Parathyroid adenoma (tissue), 2 donors: Measurements from ENCODE around the gene C2CD2.

Experiments used
- H2AFZ ChIP-seq: fragments of 300-600 bp; sonication (generic); one replicate; pipeline ENCODE4 v1.7.0; 2017; ENCODE audit warnings: antibody characterized with exemption, mild to moderate bottlenecking
- H3K27ac ChIP-seq: fragments of 300-600 bp; sonication (generic); one replicate; pipeline ENCODE4 v1.7.0; 2017
- H3K27me3 ChIP-seq: fragments of 300-600 bp; sonication (generic); one replicate; pipeline ENCODE4 v1.7.0; 2017; ENCODE audit warnings: low read length; ENCODE audit not compliant: control insufficient read depth, insufficient read depth
- H3K36me3 ChIP-seq: fragments of 300-600 bp; sonication (generic); one replicate; pipeline ENCODE4 v1.7.0; 2017; ENCODE audit warnings: low read length; ENCODE audit not compliant: control insufficient read depth, insufficient read depth
- H3K4me1 ChIP-seq: fragments of 300-600 bp; sonication (generic); one replicate; pipeline ENCODE4 v1.7.0; 2017; ENCODE audit warnings: control low read depth
- H3K4me2 ChIP-seq: fragments of 300-600 bp; sonication (generic); one replicate; pipeline ENCODE4 v1.7.0; 2017; ENCODE audit warnings: low read length
- H3K4me3 ChIP-seq: fragments of 300-600 bp; sonication (generic); one replicate; pipeline ENCODE4 v1.7.0; 2017; ENCODE audit warnings: low read depth, low read length
- H3K79me2 ChIP-seq: fragments of 300-600 bp; sonication (generic); one replicate; pipeline ENCODE4 v1.7.0; 2017; ENCODE audit warnings: control low read depth
- H3K9ac ChIP-seq: fragments of 300-600 bp; sonication (generic); one replicate; pipeline ENCODE4 v1.7.0; 2017; ENCODE audit warnings: mild to moderate bottlenecking
- H3K9me3 ChIP-seq: fragments of 300-600 bp; sonication (generic); one replicate; pipeline ENCODE4 v1.7.0; 2017; ENCODE audit warnings: low read length; ENCODE audit not compliant: control insufficient read depth
- TF ChIP-seq, protein P1 (sequence below): fragments of 300-600 bp; sonication (generic); IDR thresholded peaks from one replicate; pipeline ENCODE4 v1.7.0; 2017; ENCODE audit warnings: antibody characterized with exemption, mild to moderate bottlenecking
- donor health status: primary hyperparathyroidism.

The C2CD2 gene

DNA sequence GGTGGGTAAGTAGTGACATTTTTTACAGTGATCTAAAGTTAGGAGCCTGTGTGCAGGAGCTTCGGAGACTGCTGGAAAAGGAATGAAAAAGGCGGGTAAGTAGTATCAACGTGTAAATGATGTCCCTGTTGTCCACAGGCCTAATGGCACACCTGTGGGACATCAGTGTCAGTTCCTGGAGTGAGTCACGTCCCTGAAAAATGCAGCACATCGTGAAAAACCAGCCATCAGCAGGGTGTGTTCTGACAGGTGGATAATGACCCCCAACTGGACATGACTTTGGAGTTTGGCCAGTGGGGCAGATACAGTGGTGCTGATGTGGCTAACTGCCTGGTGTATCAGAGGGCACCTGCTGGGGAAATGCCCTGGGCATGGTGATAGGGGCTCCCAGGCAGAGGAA lies 62.7 kb downstream of the C2CD2 start:
- no peak overlapping the region for H3K4me3 ChIP-seq
- peaks cover 7% of the 10 kb centered on the region for H3K4me1 ChIP-seq
- no peak overlapping the region for H3K9ac ChIP-seq
- no peaks in the 10 kb centered on the region for H3K79me2 ChIP-seq
- no peak overlapping the region for H3K4me2 ChIP-seq
- H3K9me3 ChIP-seq: no peaks in the 10 kb centered on the region
- H2AFZ ChIP-seq: no peak overlapping the region
- no peaks in the 10 kb centered on the region for H3K36me3 ChIP-seq
- H3K27me3 ChIP-seq: no peaks in the 10 kb centered on the region
- no peak overlapping the region for H3K27ac ChIP-seq
- TF ChIP-seq, protein P1, sequence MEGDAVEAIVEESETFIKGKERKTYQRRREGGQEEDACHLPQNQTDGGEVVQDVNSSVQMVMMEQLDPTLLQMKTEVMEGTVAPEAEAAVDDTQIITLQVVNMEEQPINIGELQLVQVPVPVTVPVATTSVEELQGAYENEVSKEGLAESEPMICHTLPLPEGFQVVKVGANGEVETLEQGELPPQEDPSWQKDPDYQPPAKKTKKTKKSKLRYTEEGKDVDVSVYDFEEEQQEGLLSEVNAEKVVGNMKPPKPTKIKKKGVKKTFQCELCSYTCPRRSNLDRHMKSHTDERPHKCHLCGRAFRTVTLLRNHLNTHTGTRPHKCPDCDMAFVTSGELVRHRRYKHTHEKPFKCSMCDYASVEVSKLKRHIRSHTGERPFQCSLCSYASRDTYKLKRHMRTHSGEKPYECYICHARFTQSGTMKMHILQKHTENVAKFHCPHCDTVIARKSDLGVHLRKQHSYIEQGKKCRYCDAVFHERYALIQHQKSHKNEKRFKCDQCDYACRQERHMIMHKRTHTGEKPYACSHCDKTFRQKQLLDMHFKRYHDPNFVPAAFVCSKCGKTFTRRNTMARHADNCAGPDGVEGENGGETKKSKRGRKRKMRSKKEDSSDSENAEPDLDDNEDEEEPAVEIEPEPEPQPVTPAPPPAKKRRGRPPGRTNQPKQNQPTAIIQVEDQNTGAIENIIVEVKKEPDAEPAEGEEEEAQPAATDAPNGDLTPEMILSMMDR: no peak

DNA sequence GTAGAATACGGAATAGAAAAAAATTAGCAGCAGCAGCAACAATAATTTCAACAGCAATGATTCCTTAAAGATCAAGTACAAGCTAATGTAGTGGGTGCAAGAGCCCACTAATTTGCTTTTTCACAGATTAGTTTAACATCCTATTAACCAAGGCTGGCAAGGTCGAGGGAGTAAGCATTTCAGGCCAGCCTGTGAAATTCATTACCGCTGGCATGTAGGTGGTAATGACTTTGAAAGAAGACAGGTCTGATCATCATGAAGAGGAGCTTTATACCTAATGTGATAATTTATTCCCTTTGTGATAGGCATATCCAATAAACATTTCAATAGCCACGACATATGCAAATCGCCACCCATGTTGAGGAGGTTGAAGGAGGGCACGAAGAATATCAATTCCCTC lies 63.5 kb downstream of the C2CD2 start:
- Histone ChIP-seq H3K27me3 (no peaks in the 10 kb centered on the region), H3K4me2 (no peak overlapping the region), H3K27ac (no peak overlapping the region), H3K79me2 (no peaks in the 10 kb centered on the region), H3K36me3 (no peaks in the 10 kb centered on the region), H3K9me3 (no peaks in the 10 kb centered on the region), H3K9ac (no peak overlapping the region), H2AFZ (no peak overlapping the region), H3K4me3 (no peak overlapping the region), H3K4me1 (peaks cover 7% of the 10 kb centered on the region)
- TF ChIP-seq, protein P1: no peak

DNA sequence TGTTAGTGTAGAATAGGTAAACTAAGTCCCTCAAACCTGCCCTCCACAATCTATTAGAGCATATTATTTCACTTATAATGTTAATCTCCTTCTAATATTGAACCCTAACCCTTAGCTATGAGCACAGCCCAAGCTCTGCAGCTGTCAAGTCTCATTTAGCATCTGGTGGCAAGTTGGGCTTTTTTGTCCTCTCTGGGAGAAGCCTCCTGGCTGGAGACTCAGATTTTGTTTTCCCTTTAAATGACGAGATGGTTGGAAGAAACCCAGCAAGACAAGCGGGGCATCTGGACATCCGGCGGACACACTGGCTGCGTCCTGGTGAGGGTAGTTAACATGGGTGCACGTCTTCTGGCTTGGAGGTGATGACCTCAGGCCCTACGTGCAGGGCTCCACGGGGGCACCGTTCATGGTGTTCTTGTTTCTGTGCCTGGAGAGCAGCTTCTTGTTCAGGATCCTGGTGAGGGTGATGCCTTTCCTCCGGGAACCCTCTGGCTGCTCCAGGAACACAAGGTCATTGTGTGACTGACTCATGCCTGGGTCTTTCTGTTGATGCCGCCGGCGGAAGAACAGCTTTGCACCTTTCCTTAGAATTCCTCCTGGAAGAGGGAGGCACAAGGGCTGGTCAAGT lies 65.0 kb downstream of the C2CD2 start:
- H3K27me3 ChIP-seq: no peaks in the 10 kb centered on the region
- H3K4me1 ChIP-seq: no peaks in the 10 kb centered on the region
- no peaks in the 10 kb centered on the region for H3K79me2 ChIP-seq
- no peak overlapping the region for H3K4me2 ChIP-seq
- no peak overlapping the region for H3K4me3 ChIP-seq
- no peak overlapping the region for H3K27ac ChIP-seq
- no peaks in the 10 kb centered on the region for H3K9me3 ChIP-seq
- no peaks in the 10 kb centered on the region for H3K36me3 ChIP-seq
- TF ChIP-seq, protein P1: no peak
- no peak overlapping the region for H3K9ac ChIP-seq
- H2AFZ ChIP-seq: no peak overlapping the region

DNA sequence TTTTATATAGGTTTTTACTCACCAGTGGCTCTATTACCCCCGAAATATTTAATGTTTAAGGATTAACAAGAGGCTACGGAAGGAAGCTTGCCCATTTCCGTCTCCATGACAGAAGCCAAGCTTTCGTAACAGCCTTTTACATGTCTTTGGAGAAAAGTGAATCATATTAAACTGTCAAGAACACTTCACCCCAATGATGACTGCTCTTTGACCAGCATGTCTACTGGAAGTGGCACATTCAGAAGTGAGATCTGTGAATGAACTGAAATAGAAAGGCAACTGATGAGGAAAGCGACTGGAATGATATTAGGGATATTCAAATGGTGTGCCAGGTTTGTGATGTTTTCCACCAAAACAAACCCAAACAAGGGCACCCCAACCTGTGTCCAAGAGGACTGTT lies 66.2 kb downstream of the C2CD2 start:
- TF ChIP-seq, protein P1: no peak
- Histone ChIP-seq H3K27me3 (no peaks in the 10 kb centered on the region), H2AFZ (no peak overlapping the region), H3K4me2 (no peak overlapping the region), H3K27ac (no peak overlapping the region), H3K79me2 (no peaks in the 10 kb centered on the region), H3K4me3 (no peak overlapping the region), H3K36me3 (no peaks in the 10 kb centered on the region), H3K9ac (no peak overlapping the region), H3K4me1 (no peaks in the 10 kb centered on the region), H3K9me3 (no peaks in the 10 kb centered on the region)

DNA sequence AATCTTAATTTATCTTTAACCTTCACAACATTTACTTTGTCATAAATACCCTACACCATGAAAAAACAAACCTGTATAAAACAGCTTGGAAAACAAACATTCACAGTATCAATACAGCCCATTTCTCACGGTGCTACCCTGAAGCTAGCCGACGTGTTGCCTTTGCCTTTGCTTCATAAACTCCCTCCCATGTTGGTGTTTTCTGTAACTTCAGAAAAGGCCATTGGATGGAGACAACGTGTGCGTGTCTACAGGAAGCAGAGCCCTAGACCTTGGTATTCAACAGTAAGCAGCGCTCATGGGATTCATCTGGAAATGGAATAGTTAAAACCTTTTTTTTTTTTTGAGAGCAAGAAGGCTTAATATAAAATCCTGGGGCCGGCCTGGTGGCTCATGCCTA lies 67.5 kb downstream of the C2CD2 start:
- H3K4me1 ChIP-seq: no peaks in the 10 kb centered on the region
- H3K27me3 ChIP-seq: no peaks in the 10 kb centered on the region
- H3K9ac ChIP-seq: no peak overlapping the region
- no peaks in the 10 kb centered on the region for H3K36me3 ChIP-seq
- TF ChIP-seq, protein P1: no peak
- no peak overlapping the region for H3K27ac ChIP-seq
- no peak overlapping the region for H2AFZ ChIP-seq
- no peak overlapping the region for H3K4me3 ChIP-seq
- no peak overlapping the region for H3K4me2 ChIP-seq
- no peaks in the 10 kb centered on the region for H3K9me3 ChIP-seq
- no peaks in the 10 kb centered on the region for H3K79me2 ChIP-seq
